ENCODE results near the gene SH3RF2. TPM values are rescaled to one million over a fixed set of nuclear protein-coding genes. Genes with fewer than 3 reads are reported as not detected.
A peak's percentile ranks its signal among the peaks of the same experiment; 100 is the strongest.

The SH3RF2 gene
- total and polyA plus RNA-seq, 2 donors (not counting 1 experiment from before 2014, with no cell fraction given), result 0.53 to 1.2 TPM

GRCh38 chr5:146018514-146019375, 82.4 kb downstream of the SH3RF2 start:
- Histone ChIP-seq H3K4me2 (ENCODE audit: extremely low read depth, insufficient read depth, low read length) (no peak overlapping the region), H3K36me3 (ENCODE audit: control insufficient read depth, insufficient read depth, low read length) (no peaks in the 10 kb centered on the region), H3K4me1 (ENCODE audit: control insufficient read depth, extremely low read depth, insufficient read depth, low read length) (no peaks in the 10 kb centered on the region), H3K9me3 (ENCODE audit: control insufficient read depth, insufficient read depth, low read depth, low read length) (no peaks in the 10 kb centered on the region), H3K27me3 (ENCODE audit: control insufficient read depth, insufficient read depth, low read length) (no peaks in the 10 kb centered on the region), H2AFZ (ENCODE audit: low read length) (no peak overlapping the region), H3K27ac (ENCODE audit: insufficient read depth, low read length) (no peak overlapping the region), H3K4me3 (replicated peaks in 1 of 4; ENCODE audit: control extremely low read depth in 1 of 4, insufficient read depth in 1 of 4, low read depth in 3 of 4, low read length in 4 of 4) (no peak overlapping the region), H4K20me1 (ENCODE audit: control insufficient read depth, extremely low read depth, insufficient read depth, low read length) (no peaks in the 10 kb centered on the region), H3K9ac (ENCODE audit: insufficient read depth, low read length) (no peak overlapping the region), H3K79me2 (ENCODE audit: control insufficient read depth, insufficient read depth, low read length) (no peaks in the 10 kb centered on the region)
- TF ChIP-seq EZH2 (IDR thresholded peaks at IDR 0.05; ENCODE audit: low read length, missing control alignments) (no peak), CTCF (conservative IDR thresholded peaks at IDR 0.05 in 1 of 2, IDR thresholded peaks at IDR 0.05 in 1 of 2; ENCODE audit: low read depth in 1 of 2, low read length in 2 of 2) (no peak)
- DNase-seq (ENCODE audit: low read depth in 2 of 2), result peak in 1 of 2 donors; percentile 26

GRCh38 chr5:146020100-146020499, 83.7 kb downstream of the SH3RF2 start:
- TF ChIP-seq CTCF (conservative IDR thresholded peaks at IDR 0.05 in 1 of 2, IDR thresholded peaks at IDR 0.05 in 1 of 2; ENCODE audit: low read depth in 1 of 2, low read length in 2 of 2) (no peak), EZH2 (IDR thresholded peaks at IDR 0.05; ENCODE audit: low read length, missing control alignments) (no peak)
- Histone ChIP-seq H3K4me1 (ENCODE audit: control insufficient read depth, extremely low read depth, insufficient read depth, low read length) (no peaks in the 10 kb centered on the region), H3K9ac (ENCODE audit: insufficient read depth, low read length) (no peak overlapping the region), H2AFZ (ENCODE audit: low read length) (no peak overlapping the region), H3K36me3 (ENCODE audit: control insufficient read depth, insufficient read depth, low read length) (no peaks in the 10 kb centered on the region), H3K79me2 (ENCODE audit: control insufficient read depth, insufficient read depth, low read length) (no peaks in the 10 kb centered on the region), H3K27me3 (ENCODE audit: control insufficient read depth, insufficient read depth, low read length) (no peaks in the 10 kb centered on the region), H4K20me1 (ENCODE audit: control insufficient read depth, extremely low read depth, insufficient read depth, low read length) (no peaks in the 10 kb centered on the region), H3K4me3 (replicated peaks in 1 of 4; ENCODE audit: control extremely low read depth in 1 of 4, insufficient read depth in 1 of 4, low read depth in 3 of 4, low read length in 4 of 4) (no peak overlapping the region), H3K9me3 (ENCODE audit: control insufficient read depth, insufficient read depth, low read depth, low read length) (no peaks in the 10 kb centered on the region), H3K4me2 (ENCODE audit: extremely low read depth, insufficient read depth, low read length) (no peak overlapping the region), H3K27ac (ENCODE audit: insufficient read depth, low read length) (no peak overlapping the region)
- DNase-seq (ENCODE audit: low read depth in 2 of 2), result no peak

- H3K4me1 ChIP-seq (ENCODE audit: control insufficient read depth, extremely low read depth, insufficient read depth, low read length), result no peaks in the 10 kb centered on the region
- no peaks in the 10 kb centered on the region for H3K36me3 ChIP-seq (ENCODE audit: control insufficient read depth, insufficient read depth, low read length)
- H3K9me3 ChIP-seq (ENCODE audit: control insufficient read depth, insufficient read depth, low read depth, low read length), result no peaks in the 10 kb centered on the region
- DNase-seq (ENCODE audit: low read depth in 2 of 2), result no peak
- no peaks in the 10 kb centered on the region for H3K27me3 ChIP-seq (ENCODE audit: control insufficient read depth, insufficient read depth, low read length)
- no peak overlapping the region for H2AFZ ChIP-seq (ENCODE audit: low read length)
- H3K4me3 ChIP-seq (replicated peaks in 1 of 4; ENCODE audit: control extremely low read depth in 1 of 4, insufficient read depth in 1 of 4, low read depth in 3 of 4, low read length in 4 of 4), result no peak overlapping the region
- no peaks in the 10 kb centered on the region for H4K20me1 ChIP-seq (ENCODE audit: control insufficient read depth, extremely low read depth, insufficient read depth, low read length)
- no peak overlapping the region for H3K27ac ChIP-seq (ENCODE audit: insufficient read depth, low read length)
- H3K4me2 ChIP-seq (ENCODE audit: extremely low read depth, insufficient read depth, low read length), result no peak overlapping the region
- H3K79me2 ChIP-seq (ENCODE audit: control insufficient read depth, insufficient read depth, low read length), result no peaks in the 10 kb centered on the region
- no peak overlapping the region for H3K9ac ChIP-seq (ENCODE audit: insufficient read depth, low read length)
- TF ChIP-seq EZH2 (IDR thresholded peaks at IDR 0.05; ENCODE audit: low read length, missing control alignments), result no peak
- TF ChIP-seq CTCF (conservative IDR thresholded peaks at IDR 0.05 in 1 of 2, IDR thresholded peaks at IDR 0.05 in 1 of 2; ENCODE audit: low read depth in 1 of 2, low read length in 2 of 2), result no peak
Measured at GRCh38 chr5:146024034-146024433, 87.7 kb downstream of the SH3RF2 start.
